Fibroblast of gingiva (primary cell): ENCODE data around the gene TLR9.

Source experiments
- DNase-seq: peaks from one replicate; pipeline ENCODE4 v3.0.0-alpha.2; 2011; ENCODE audit warnings: low read depth

TLR9 gene

DNA sequence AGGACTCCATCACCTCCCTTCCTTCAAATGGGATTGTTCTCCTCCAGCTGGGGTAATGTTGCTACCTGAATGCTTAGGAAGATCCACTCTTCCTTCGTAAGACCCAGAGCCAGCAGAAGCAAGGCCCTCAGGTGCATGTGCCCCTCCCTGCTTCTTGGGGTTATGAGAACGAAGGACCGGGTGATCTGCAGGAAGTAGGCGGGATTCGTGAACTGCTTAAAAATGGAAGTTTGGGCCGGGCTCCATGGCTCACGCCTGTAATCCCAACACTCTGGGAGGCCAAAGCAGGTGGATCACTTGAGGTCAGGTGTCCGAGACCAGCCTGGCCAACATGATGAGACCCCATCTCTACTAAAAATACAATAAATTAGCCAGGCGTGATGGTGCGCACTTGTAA lies 8.0 kb downstream of the TLR9 start:
- DNase-seq = no peak

DNA sequence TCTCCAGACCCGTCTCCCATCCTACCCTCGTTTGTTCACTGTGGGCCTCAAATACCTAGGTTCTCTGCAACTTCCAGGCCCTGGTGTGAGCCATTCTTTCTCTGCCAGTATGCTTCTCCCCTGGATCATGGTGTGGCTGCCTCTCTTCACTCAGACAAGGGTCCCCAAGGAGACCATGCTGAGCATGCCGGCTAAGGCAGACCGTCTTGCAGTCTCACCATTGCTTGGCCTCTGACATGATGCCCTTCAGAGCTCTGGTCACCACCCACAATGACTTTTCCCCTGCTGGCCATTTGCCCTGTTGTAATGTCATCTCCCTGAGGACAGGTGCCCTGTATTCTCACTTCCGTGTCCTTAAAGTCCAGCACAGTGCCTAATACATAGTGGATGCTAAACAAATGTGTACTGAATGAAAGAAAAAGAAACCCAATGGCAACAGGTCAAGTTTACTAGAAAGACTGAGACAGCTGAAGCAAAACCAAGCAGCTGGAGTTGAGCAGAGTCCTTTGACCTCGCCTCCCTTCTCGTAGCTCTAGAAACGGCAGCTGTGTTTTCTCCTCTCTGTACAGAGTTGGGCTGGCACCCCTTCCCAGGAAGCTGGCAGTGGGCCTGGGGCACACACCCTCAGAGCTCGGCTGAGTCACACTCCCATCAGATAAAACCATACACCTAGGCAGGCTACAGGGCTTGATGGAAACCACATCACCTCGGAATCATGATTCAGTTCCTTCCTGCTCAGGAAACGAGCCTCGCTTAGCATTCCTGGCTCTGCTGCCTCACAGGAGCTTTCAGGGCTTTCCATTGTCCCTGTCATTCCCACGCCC lies 8.6 kb downstream of the TLR9 start:
- peak; percentile 72 for DNase-seq

DNA sequence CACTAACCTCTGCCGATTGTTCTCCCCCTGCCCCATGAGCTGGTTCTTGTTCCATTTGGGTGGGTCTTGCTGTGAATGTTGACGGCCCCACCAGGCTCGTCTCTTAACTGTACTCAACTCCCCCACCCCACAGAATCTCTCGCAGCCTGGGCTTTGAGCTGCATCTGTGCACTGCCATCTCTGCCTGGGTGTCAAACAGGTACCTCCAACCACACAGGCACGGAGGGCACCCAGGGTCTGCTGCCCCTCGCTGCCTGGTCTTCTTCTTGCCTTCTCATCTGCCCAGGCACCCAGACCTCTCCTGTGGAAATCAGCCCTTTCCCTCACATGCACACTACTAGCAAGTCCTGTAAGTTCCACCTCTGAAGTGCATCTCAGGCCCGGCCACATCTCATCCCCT lies 10.1 kb downstream of the TLR9 start:
- no peak for DNase-seq

DNA sequence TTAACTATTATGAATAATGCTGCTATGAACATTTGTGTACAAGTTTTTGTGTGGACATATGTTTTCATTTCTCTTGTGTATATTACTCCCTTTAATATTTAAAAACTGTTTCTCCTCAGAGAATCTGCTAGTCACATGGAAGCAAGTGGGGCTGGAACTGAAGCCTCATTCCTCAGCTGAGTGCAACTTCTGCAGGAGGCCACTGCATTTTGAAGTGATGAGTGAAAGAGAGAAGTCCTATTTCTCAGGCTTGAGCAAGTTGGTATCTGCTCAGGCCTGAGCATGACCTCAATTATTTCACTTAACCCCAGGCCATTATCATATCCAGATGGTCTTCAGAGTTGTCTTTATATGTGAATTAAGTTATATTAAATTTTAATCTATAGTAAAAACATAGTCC lies 11.5 kb downstream of the TLR9 start:
- DNase-seq = peak; percentile 75

DNA sequence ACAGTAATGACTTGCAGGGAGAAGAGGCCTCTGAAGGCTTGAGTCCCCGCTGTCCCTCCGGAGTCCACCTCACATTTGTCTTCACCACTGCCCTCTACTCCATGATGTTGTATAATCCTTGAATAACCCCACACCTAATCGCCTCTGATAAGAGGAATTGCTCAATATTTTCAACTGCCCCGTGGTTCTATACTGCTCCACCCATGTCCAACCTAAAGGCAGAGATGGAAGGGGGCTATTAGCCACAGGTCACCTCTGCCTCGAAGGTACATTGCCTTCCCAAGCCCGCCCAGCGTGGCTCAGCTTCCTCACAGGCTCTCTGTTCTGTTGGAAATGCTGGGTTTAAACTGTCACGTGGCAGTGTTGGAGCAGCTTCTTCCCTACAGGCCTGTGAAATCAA lies 12.4 kb downstream of the TLR9 start:
- no peak for DNase-seq

DNA sequence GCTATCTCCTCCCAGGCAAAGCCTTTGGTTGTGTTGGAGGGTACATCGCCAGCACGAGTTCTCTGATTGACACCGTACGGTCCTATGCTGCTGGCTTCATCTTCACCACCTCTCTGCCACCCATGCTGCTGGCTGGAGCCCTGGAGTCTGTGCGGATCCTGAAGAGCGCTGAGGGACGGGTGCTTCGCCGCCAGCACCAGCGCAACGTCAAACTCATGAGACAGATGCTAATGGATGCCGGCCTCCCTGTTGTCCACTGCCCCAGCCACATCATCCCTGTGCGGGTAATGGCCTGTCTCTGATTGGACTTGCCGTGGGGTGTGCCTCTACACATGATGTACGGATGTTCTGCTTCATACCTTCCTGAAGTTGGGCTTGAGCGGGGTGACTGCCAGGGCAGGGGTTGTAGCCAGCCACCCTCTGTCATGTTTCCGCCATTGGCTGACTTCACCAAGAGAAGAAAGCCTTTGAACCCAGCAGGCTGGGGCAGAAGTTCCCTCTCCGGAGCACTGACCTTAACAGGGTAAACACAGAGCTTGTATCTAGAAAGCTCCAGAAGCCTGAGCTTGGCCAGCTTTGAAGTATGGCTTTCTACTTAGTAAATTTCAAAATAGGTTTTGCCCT lies 14.1 kb downstream of the TLR9 start:
- no peak for DNase-seq

DNA sequence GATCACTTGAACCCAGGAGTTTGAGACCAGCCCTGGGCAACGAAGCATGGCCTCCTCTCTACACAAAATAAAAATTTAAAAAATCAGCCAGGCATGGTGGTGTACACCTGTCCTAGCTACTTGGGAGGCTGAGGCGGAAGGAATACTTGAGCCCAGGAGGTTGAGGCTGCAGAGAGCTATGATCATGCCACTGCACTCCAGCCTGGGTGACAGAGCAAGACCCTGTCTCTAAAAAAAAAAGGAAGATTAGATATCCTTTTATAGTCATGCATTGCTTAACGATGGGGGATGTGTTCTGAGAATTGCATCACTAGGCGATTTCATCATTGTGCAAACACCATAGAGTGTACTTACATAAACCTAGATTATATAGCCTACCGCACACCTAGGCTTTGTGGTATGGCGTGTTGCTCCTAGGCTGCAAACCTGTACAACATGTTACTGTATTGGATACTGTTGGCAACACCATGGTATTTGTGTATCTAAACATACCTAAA lies 14.8 kb downstream of the TLR9 start:
- peak; percentile 61 for DNase-seq

DNA sequence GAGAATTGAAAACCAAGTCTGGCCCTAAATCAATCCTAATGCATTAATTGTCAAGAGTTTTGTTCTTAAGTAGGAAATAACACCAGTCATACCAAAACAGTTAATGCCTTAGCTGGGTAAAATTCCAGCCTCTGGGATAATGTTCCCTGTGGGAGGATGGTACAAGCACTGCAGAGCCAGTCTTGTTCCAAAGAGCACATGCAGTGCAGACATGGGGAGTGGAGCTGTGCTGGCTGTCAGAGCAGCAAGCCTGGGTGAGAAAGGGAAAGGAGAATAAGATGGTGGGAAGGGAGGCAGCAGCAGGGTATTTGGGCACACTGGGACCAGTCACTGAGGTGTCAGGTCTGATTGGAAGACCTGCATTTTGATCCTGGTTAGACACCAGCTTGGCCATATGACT lies 15.4 kb downstream of the TLR9 start:
- no peak for DNase-seq

DNA sequence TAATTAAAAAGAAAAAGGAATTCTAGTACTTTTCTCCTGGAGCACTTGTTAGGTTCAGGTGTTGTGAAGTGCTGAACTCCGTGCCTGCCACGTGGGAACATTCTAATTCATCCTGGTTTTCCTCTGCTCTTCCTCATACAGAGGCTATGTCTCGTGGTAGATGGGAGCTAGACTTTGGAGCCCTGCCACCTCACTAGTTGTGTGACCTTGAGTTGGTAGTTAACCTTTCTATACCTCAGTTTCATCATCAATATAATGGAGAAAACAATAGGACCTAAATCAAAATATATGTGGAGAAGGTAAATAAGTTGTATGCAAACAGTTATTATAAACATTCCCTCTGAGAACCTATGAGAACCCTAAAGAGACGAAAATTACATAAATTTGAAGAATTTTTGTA lies 16.9 kb downstream of the TLR9 start:
- no peak for DNase-seq

DNA sequence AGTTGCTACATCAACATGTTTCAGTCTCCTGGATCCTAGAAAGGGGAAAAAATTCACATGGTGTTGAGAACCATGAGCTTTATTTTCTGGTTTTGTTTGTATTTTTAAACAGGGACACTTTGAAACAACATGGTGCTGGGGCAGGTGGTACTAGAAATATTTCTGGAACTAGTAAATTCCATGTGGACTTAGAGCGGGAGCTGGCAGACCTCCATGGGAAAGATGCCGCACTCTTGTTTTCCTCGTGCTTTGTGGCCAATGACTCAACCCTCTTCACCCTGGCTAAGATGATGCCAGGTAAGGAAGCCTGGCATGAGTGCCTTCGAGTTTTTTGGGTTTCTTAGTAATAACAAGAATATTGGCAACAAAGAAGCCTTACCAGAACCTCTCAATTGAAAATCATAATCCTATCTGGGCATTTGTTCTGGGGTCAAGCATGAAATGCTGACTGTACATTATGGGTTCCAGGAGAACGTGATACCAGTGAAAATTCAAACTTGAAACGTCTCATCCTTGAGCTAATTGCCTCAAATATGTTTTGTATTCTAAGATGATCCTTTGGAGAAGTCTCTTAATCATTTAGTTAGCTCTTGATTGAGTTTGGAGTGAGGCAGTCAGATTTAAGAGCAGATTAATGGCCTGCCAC lies 19.6 kb downstream of the TLR9 start:
- no peak for DNase-seq

DNA sequence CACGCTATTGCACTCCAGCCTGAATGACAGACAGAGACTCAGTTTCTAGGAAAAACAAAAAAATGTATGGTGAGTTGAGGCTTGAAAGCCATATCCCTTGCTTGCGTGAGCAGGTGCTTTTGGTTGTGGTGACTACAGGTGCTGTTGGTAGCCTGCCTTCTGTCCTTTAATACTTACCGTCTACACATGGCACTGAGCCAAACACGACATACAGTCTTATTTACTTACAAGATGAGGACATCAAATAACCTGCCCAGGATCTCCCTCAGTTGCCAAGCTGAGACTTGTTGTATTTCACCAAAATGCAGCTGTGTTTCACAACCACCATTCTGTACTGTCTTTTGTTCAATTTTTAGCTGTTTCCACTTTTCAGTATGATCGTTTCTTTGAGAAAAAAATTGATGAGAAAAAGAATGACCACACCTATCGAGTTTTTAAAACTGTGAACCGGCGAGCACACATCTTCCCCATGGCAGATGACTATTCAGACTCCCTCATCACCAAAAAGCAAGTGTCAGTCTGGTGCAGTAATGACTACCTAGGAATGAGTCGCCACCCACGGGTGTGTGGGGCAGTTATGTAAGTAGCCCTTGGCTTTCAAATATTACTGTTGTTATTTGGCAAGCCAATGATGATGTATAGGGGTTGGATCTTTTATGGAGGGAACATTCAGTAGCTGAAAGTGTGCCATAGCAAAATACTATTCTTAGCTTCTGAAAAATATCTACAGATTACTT lies 20.9 kb downstream of the TLR9 start:
- DNase-seq = no peak

DNA sequence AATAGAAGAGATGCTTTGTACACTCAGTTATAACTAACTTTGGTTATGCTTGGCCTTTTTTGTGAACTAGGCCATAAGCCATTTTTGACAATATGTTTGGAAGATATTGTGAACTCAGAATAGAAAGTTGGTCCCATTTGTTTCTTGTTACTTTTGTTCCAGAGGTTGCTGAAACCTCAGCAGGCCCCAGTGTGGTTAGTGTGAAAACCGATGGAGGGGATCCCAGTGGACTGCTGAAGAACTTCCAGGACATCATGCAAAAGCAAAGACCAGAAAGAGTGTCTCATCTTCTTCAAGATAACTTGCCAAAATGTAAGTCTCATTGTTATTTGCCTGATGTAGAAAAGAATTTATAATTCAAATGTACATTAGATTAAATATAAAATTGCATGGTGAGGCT lies 21.7 kb downstream of the TLR9 start:
- peak; percentile 54 for DNase-seq

DNA sequence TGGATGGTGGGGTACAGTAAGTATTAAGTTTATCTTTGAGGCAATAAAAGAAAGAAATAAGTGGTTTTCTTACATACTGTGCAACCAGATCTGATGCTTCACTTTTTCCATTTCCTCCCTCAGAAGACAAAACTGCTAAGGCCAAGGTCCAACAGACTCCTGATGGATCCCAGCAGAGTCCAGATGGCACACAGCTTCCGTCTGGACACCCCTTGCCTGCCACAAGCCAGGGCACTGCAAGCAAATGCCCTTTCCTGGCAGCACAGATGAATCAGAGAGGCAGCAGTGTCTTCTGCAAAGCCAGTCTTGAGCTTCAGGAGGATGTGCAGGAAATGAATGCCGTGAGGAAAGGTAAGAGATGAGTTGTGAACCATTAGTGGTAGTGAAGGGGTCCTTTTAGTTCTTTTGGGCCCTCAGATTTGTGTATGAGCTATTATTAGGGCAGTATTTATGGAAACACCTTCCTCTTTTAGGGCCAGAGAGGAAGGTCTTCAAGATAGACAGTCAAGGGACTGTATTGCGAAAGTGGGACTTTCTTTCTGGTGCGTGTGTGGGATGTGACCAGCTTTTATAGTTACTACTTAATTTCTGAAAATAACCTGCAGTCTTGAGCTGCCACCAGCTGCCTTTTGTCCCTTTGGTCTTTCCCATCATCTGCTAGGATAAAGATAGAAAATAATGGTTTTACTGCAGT lies 22.9 kb downstream of the TLR9 start:
- peak; percentile 63 for DNase-seq

DNA sequence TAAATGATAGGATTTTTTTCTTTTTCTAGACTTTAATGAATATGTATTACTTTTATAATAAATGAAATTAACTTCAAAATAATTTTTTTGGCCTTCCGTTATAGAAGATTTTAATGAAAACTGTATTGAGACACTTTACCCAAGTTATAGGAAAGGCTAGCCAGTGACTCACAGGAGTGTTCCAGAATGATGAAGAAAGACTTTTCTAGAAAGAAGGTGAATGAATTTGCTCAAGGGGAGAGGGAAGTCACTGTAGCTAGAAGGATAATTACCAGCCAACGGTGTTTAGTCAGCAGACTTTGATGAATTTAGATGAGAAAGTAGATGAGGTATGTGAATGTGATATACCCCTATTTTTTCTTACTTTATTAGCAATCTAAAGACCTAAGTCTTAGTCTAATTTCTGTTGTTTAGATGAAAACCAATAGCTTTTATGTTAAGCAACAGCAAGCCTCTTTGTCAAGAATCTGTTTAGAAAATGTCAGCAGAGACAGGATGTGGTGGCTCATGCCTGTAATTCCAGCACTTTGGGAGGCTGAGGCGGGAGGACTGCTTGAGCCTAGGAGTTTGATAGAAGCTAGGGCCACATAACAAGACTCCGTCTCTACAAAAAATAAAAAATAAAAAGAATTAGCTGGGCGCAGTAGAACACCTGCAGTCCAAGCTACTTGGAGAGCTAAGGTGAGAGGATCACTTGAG lies 24.3 kb downstream of the TLR9 start:
- DNase-seq = peak; percentile 56

DNA sequence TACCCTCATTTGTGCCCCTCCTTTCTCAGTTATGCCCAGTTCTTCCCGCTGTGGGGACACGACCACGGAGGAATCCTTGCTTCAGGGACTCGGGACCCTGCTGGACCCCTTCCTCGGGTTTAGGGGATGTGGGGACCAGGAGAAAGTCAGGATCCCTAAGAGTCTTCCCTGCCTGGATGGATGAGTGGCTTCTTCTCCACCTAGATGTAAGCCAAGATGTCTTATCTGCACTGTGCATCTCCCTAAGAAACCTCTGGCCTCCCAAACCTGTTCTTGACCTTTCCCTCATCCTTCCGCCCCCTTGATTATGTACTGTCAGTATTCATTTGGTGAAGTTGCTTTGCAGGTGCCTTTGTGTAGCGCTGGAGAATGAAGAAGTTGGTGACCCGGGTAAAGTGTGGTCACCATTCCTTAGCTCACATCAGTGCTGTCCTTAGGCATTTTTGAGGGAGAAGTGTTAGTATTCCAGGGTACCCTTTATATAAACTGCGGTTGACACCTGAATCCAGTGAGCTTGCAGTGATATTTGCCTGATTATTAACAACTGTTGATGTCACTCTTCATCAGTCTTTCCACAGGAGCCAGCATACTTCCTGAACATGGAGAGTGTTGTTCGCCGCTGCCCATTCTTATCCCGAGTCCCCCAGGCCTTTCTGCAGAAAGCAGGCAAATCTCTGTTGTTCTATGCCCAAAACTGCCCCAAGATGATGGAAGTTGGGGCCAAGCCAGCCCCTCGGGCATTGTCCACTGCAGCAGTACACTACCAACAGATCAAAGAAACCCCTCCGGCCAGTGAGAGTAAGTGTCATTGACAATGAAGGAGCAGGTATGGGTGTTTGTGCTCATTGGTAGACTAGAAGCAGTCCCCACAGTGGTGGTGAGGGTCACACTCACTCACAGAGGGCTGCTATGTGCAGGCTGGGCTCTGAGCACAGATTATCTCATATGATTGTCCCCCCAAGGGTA lies 26.5 kb downstream of the TLR9 start:
- no peak for DNase-seq

DNA sequence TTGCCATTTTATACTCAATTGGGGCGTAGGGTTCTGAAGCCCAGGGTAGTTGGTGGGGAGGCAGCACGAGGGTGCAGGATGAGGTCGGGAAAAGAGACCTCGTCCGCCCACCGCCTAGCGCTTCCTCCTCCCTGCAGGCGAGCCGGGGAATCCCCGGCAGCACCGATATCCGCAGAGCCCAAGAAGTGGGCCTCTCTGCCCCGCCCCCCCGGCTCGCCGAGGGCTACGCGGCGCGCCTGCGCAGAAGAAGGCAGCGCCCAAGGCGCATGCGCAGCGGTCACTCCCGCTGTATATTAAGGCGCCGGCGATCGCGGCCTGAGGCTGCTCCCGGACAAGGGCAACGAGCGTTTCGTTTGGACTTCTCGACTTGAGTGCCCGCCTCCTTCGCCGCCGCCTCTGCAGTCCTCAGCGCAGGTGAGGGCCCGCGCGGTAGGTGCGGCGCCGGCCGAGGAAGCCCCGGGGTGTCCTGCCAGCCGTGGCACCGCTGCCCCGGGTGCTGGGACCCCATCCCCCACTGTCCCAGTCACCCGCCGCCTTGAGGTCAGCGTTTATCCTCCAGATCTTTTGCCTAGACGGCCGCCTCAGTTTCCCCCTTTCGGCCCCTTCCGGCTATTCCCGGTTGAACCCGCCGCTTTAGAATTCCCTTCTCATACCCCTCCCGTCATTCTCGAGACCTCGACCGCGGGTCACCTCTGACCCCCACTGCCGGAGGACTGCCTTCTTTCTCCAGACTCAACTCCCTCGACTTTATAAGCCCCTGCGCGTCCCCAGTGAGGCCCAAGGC lies 27.4 kb downstream of the TLR9 start, which contains the start of gene ALAS1:
ALAS1 (plus strand) TSS at position 319 of the 784 bp plus-strand sequence. CDS start 1,082 bp downstream, outside the sequence.
- peak; percentile 77 for DNase-seq

DNA sequence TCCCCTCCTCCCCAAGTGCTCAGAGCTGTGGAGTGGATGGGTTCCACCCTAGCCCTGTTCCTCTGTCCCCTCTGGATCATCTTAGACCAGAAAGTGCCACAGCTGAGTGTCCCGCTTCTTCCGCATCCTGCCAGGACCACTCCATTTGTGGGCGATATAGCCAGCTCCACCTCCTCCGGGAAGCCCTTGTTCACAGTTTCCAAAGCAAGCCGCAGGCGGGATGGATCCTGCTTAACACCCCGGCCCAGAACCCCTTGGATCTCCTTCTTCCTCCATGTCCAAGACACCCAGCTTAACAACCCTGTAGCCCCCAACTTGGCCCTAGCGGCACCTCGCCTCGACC lies 28.0 kb downstream of the TLR9 start:
- DNase-seq = no peak

DNA sequence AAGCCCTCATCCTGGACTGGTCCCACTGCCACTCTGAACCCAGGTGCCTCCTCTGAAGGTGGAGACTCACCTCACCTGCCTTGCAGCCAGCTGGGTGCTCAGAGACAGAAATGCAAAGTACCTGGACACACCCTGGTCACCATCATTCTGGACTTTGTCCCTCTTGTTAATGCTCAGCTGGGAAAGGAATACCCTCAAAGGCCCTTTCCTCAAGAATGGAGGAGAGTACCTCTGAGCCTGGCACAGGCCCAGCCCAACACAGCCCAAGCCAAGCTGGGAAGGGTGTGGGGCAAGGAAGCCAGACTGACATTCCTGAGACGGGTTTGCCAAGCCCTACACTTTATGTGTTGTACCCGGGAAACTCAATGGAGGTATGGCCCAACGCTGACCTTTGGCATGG lies 28.5 kb downstream of the TLR9 start:
- DNase-seq = no peak

DNA sequence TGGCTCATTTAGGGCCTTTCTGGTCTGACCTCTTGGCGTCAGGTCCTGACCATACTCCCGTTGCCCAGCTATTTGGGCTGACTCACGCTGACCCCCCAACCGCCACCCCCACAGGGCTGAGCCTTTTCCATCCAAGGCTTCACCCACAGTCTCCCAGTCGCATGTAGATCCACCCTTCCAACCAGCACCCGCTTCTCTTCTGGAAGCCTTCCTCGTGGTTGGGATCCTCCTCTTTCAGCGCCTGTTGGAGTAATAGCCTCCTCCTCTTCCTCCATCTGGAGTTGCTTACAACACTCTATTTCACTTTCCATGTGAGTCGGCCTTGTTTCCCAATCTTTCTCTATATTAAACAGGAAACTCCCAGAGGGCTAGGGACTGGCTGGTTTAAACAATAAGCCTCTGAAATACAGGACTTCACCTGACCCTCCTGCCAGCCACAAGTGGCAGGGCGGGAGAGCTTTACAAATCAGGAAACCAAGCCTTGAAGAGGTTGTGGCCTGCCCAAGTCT lies 29.6 kb downstream of the TLR9 start:
- peak; percentile 80 for DNase-seq
